ENCODE results near the gene CHST15.

Gene CHST15

DNA sequence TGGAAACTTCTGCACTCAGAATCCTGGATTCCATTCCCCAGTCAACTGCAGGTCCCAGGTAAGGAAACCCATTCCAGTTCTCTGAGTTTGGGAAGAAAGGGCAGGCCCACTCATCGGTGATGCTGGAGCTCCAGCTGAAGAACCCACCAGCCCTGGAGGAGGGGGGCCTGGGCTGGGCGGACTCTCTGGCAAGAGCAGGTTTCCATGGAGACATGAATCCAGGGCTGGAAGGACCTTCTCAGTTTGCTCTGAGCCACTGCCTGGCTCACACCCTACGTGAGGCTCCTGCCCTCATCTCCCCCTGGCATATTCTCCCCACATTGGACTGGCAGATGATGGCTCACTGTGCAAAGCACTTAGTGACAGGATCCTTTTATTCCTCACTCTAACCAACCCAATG is 128.4 kb downstream of the CHST15 start:
- DNase-seq (ENCODE audit: low spot score), result no peak

DNA sequence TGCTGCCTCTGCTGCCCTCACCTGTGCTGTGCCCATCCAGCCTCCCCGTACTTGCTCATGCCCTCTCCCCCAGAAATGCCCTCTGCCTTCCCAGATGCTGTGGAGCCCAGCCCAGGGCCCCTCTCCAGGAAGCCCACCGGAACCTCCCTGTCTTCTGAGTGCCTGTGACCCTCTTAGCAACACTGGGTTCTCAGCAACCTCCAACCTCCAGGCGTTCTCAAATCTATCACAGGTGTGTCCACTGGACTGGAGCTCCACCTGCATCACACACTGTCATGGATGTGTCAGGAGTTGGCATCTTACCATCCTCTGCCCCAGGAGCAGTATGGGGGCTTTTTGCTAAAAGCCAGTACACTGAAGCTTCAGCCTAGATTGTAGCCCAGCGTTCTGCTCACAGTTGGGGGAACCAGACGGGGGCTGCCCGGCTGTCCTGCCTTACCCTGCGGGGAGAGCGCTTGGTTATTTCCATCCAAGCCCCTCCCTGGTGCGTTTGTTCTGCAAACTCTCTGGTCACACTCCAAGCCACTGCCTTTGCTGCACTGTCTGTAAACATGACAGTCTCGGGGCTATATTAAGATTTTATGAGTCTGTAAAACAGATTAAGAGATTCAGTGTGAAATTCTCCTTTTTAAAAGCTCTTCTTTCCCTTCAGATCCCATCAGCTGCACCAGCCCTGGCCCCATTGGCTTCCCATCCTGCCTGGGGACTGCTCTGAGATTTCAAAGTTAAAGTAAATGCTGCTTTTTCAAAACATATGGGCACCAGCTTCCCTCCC is 130.5 kb downstream of the CHST15 start:
- DNase-seq (ENCODE audit: low spot score), result no peak

DNA sequence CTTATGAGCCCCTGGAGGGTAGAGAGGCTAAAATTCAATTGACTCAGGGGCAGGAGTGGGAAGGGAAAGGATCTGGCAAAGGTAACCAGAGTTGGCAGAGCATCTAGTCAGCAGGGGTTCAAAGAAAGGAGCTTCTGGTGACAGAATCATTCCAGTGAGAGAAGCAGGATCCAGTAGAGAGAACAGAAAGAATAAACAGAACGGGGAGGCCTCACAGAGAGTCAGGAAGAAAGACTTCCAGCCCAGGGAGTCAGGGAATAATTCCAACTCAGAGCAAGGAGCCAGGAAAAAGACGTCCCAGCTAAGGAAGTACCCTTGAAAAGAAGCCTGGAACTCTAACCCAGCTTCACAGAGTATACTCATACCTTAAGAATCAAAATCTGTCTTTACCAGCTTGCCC is 135.2 kb downstream of the CHST15 start:
- no peak for DNase-seq (ENCODE audit: low spot score)

Measured in RKO (cell line).